GM21825 (cell line): ENCODE results near the gene PYGO1.

Source experiments
- ATAC-seq: cut with Tn5 transposase; IDR thresholded peaks from one replicate; pipeline ENCODE4 v1.9.1; 2021; ENCODE audit warnings: mild to moderate bottlenecking, moderate library complexity; ENCODE audit not compliant: unreplicated experiment

PYGO1 gene

DNA sequence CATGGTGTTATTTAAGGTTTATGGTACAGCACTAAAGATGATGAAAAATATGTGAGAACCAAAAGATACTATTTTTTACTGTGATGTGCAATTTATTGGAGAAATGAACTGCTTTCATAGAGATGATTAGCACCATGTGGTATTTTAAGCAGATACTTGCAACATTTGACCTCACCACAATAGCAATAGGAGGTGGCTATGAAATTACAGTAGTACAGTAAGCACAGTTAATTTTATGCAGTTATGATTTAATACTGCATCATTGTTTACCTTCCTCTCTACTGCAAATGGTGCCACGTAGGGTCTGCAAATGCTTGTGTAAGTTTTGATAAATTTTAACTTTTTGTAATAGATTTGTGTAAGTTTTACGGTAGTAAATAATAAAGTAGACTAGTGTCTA is 14.0 kb downstream of the PYGO1 start:
- no peak for ATAC-seq

DNA sequence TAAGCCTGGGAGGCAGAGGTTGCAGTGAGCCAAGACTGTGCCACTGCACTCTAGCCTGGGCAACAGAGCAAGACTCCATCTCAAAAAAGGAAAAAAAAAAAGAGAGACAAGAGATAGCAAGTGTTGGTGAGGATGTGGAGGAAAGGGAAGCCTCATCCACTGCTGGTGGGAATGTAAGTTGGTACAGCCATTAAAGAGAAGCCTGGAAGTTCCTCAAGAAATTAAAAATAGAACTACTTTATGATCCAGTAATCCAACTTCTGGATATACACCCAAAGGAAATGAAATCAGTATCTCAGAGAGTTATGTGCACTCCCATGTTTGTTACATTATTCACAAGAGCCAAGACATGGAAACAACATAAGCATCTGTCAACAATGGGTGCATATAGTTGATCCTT is 14.9 kb downstream of the PYGO1 start:
- no peak for ATAC-seq

DNA sequence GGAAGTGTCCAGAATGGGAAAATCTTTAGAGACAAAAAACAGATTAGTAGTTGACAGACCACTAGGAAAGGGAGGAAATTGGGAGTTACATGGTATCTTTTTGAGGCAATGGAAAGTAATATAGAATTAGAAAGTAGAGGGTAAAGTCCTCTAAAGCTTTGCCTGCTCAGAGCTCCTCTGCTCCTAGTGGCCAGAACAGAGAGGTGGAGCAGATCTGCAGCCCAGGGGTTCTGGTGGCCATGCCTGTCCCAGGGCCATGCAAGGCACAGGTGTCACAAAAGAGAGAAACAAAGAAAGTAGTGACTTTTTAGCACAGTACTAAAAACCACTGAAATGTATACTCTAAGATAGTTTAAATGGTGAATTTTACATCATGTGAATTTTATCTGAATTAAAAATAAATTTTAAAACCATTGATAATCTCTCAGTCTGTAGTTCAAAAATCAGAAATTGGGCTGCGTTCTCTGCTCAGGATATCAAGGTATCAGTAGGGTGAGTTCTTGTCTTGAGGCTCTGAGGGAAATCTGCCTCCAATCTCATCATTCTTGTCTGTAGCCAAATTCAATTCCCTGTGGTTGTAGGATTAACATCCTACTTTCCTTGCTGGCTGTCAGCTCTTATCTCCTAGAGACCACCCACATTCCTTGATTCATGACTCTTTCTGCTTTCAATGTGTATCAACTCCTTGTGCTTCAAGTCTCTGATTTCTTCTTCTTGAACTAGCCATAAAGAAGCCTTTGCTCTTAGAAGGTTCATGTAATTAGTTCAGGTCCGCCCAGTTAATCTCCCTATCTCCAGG is 23.6 kb downstream of the PYGO1 start:
- ATAC-seq = no peak

DNA sequence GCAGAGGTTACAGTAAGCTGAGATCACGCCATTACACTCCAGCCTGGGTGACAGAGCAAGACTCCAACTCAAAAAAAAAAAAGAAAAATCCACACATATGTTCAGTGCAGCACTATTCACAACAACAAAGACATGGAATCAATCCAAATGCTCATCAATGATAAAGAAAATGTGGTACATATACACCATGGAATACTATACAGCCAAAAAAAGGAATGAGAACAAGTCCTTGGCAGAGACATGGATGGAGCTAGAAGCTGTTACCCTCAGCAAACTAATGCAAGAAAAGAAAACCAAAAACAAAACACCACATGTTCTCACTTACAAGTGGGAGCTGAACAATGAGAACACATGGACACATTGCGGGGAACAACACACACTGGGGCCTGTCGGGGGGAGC is 25.5 kb downstream of the PYGO1 start:
- no peak for ATAC-seq

DNA sequence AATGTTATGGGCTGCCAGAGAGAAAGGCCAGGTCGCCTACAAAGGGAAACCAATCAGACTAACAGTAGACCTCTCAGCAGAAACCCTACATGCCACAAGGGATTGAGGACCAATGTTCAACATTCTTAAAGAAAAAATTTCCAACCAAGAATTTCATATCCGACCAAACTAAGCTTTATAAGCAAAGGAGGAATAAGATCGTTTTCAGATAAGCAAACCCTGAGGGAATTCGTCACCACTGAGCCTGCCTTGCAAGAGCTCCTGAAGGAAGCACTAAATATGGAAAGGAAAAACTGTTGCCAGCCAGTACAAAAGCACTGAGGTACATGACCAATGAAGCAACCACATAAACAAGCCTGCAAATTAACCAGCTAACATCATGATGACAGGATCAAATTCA is 33.1 kb downstream of the PYGO1 start:
- ATAC-seq = no peak

DNA sequence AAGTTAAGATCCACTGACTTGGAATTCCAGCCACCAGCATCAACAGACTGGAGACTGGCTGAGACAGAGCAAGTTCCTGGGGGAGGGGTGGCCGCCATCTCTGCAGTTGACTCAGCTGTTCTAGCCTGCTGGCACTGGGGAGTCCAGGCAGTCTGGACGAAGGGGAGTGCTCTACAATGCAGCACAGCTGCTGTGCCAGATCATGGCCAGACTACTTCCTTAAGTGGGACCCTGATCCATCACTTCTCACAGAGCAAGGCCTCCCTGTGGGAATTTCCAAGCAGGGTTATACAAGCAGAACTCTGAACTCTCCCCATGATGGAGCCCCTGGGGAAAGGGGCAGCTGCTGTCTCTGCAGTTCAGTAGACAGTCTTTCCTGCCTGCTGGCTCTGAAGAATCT is 35.2 kb downstream of the PYGO1 start:
- ATAC-seq = no peak

DNA sequence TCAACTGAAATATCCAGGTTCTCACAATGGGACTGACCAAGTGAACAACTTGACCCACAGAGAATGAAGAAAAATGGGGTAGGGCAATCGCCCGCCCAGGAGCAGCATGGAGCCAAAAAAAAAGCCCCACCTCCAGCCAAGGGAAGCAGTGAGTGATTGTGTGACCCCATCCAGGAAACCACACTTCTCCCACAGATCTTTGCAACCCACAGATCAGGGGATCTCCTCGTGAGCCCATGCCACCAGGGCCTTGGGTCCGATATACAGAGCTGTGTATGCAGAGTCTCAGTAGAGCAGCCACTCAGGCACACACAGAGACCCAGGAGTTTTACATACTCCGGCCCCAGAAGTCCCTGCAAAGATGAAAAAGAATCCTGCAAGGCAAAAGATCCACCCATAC is 35.7 kb downstream of the PYGO1 start:
- no peak for ATAC-seq

DNA sequence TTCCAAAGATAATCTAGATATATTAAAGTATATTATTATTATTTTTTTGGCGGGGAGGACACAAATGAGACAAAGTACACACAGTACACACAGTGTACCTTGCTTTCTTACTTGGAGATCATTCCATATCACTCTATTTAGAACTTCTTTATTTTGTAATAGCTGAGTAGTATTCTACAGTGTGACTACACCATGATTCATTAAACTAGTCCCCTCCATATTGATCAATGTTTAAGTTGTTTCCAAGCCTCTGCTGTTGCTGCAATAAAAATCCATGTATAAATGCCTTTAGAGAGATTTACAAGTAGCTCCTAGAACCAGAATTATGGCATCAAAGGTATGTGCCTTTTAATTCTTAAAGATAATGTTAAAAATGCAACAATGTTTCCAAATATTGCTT is 38.8 kb downstream of the PYGO1 start:
- ATAC-seq = no peak

DNA sequence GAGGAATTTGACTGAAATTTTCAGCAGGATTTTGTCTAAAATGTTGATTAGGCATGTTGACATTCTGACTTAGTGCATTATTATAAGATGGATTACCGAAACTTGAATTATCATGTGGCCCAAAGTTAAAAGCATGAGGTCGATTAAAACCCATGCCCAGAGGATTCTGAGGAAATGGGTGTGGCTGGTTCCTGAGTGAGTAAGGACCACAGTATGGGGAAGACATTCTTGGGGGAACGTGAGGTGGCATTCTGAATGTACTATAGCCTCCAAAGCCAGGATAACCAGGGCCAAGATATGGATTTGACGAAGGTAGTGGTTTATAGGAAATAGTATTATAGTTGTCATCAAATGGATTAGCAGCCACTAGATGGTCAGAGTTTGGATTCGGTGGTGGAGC is 41.4 kb downstream of the PYGO1 start:
- ATAC-seq = no peak

DNA sequence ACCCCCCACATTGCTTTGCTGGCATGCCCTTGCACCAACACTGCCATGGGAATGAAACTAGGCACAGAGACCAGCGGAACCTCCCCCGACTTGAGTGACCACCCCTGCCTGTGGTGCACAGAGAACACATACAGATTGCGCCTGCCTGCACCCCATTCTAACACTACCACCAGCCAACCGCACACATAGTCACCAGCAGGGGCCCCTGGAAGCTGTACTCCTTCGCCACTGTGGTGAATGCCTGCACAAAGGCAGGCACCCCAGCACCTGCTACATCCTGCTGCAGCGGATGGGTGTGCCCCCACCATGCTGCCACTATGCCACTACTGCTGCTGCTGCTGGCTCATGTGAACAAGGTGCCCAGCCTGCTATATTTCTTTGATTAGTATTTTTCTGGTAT is 52.7 kb downstream of the PYGO1 start:
- ATAC-seq = no peak

DNA sequence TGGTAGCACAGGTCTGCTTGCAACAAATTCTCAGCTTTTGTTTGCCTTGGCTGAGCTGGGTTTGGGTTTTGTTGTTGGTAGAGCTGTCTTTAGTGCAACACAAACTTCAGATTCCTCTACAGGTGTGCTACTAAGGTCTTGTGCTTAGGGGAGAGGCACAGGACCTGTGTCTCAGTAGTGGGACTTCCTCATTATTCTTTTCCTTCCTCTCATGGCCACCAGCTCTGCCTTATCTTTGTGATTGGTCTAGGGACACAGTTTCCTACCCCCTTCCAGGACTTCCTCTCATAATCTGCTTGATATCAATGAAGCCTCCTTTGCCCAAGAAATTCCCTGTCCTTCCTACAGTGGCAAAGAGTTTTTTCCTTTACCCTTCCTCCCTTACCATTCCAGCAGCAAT is 55.2 kb downstream of the PYGO1 start:
- no peak for ATAC-seq

DNA sequence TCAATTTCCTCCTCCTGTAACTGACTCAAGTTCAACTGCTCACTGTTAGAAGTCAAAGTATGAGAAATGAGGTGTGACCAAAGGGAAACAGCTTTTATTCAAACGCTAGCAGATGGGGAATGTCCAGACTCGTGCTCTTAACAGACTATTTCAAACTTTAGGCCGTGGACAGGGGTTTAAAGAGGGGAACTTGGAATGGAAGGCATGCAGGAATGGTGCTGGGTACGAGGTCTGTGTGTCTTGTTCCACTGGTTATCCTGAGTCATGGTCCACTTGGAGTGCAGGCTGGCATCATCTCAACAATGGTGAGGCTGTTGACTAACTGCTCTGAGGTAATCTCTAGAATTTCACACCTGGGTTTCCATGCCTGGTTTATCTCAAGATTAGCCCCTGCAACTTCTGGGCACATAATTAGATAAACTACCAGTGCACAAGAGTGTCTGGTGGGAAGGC is 57.3 kb downstream of the PYGO1 start:
- ATAC-seq = no peak

DNA sequence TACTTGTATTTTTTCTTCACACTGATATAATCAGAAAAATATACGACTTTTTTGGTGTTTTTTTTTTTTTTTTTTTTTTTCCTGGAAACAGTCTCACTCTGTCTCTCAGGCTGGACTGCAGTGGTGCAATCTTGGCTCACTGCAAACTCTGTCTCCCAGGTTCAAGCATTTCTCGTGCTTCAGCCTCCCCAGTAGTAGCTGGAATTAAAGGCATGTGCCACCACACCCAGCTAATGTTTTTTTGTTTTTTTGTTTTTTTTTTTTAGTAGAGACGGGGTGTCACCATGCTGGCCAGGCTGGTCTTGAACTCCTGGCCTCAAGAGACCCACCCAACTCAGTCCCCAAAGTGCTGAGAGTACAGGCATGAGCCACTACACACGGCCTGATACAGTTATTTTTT is 59.3 kb downstream of the PYGO1 start:
- no peak for ATAC-seq

DNA sequence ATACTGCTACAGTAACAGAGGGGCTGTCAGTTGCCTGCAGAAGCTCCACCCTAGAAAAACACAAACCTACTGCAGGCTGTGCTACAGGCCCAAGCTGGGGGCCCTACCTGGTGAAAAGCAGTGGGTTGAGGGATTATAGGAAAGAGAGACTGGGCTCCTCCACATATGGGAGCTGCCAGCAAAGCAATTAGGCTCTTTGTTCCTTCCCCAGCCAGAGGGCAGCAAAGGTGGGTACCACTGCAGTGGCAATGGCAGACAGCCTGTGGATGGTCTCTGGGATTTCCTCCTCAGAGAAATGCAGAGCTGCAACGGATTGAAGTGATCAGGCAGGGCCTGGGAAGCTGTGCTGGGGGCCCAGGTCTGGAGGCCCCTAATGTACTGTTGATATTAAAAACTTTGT is 61.0 kb downstream of the PYGO1 start:
- ATAC-seq = no peak

DNA sequence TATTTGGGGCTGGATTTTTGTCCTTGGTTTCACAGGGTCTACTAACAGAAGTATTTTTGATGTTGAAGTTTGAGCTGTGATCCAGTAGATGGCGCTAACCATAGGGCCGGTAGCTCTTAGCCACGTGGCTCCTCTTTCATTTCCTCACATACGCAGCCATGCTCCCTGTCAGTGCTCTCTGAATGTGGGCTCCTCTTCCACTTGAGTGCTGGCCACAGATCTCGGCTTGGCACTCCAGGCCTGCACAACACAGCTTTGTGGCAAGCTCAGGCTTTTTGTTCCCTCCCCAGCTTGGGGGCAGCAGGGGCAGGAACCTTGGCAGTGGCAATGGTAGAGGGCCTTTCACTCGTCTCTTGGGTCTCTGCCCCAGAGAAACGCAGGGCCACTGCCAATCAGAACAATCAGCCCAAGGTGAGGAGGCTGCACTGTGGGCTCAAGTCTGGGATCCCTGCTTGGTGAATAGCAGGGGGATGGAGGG is 61.5 kb downstream of the PYGO1 start:
- ATAC-seq = no peak

DNA sequence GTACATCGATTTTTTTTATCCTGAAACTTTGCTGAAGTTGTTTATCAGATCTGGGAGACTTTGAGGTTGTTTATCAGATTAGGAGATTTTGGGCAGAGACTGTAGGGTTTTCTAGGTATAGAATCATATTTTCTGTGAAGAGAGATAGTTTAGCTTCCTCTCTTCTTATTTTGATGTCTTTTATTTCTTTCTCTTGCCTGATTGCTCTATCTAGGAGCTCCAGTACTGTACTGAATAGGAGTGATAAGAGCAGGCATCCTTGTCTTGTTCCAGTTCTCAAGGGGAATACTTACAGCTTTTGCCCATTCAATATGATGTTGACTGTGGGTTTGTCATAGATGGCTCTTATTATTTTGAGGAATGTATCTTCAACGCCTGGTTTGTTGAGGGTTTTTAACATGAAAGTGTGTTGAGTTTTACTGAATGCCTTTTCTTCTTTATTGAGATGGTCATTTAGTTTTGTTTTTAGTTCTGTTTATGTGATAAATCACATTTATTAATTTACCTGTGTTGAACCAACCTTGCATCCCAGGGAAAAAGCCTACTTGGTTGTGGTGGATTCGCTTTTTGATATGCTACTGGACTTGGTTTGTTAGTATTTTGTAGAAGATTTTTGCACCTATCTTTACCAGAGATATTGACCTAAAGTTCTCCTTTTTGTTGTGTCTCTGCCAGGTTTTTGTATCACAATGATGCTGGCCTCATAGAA is 65.2 kb downstream of the PYGO1 start:
- no peak for ATAC-seq

DNA sequence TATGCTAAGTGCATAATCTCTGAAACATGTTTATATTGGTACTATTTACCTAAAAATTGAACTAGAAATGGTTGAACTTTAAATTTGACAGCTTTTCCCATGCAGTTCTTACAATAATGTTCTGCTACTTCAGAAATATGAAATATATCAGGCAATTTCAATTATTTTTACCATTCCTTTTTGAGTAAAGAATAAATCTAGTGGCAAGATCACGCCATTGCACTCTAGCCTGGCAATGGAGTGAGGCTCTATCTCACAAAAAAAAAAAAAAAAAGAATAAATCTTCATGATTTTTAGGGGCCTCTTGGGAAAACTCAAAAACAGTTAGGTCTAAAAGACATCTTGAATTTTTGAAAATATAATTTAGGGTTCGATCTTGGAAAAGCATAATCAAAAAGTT is 69.5 kb downstream of the PYGO1 start:
- no peak for ATAC-seq

DNA sequence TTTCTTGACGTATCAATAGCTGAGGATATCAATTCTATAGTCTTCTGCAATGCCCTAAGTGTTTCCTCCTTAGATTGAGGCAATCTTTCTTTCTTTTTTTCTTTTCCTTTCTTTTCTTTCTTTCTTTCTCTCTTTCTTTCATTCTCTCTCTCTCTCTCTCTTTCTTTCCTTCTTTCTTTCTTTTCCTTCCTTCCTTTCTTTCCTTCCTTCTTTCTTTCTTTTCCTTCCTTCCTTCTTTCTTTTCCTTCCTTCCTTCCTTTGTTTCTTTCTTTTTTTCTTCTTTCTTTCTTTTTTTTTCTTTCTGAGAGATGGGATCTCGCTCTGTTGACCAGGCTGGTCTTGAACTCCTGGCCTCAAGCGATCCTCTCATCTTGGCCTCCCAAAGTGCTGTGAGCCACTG is 70.1 kb downstream of the PYGO1 start:
- ATAC-seq = no peak

DNA sequence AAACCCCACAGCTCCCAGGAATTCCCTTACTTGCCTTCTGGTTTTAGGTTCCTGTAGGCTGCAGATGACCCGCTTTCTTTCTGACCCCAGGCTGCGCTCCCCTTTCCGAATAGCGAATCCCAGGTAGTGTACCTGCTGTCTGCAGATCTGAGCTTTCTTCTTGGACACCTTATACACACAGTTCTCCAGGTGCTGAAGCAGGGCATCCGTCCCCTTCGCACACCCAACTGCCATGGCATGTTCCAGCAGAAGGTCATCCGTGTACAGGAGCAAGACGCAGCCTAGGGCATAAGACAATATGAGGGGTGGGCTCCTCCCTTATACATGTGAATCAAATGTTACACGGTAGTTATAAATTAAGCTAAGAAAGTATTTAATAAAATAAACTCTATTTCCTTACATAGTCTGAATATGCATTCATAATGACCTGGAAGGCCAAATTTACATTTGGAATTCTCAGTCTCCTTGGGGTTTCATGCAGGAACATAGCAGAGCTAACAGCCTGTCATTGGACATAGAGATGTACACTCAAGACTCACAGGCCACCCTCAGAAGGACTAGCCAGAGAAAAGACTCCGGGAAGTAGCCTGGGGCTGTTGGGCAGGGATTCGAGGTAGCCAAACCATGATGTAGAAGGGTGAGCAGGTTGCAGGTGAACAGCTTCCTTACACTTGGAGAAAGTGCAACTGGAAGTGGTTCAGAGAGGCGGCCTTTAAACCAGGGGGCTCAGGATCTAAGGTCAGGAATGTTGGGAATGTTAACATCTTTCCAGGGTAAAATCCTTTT is 72.0 kb downstream of the PYGO1 start:
- ATAC-seq = no peak

DNA sequence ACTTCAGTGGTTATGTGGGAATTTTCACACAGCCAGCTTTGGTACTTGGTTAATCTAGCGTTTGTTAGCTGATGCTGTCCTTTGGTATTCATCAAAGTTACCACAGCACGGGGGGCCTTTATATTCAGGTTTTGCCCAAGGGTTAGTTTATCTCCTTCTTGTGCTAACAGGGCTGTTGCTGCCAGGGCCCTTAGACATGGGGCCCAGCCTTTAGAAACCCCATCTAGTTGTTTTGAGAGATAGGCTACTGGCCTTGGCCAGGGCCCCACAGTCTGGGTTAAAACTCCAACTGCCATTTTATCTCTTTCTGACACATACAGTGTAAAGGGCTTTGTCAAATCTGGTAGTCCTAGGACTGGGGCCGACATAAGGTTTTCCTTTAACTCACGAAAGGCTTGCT is 72.7 kb downstream of the PYGO1 start:
- ATAC-seq = no peak

DNA sequence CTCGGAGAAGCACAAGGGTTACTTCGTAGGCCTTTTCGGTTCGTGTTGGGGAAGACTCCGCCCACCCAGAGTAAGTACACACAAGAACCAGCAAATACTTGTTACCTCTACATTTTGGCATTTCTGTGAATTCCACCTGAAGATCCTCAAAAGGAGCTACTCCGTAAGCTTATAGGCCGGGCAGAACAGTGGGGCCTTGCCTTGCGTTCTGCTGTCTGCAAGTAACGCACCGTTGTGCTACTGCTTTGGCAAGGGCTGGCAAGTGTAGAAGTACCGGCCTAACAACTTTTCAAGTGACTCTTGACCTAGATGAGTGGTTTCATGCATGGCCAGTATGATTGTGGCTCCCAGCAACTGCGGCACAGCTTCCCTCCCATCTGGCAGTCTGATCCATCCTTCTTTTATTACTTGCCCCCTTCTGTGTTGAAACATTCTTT is 73.7 kb downstream of the PYGO1 start:
- no peak for ATAC-seq
